Mesodermal cell (in vitro differentiated cells): ENCODE results near the gene RFWD3.

Experiments used
- H3K27ac ChIP-seq: 2 replicates; pipeline ENCODE4 v1.7.0; 2013; ENCODE audit warnings: mild to moderate bottlenecking, low read depth, low read length, moderate library complexity; ENCODE audit not compliant: severe bottlenecking
- H3K36me3 ChIP-seq: 2 replicates; pipeline ENCODE4 v1.7.1; 2013; ENCODE audit warnings: mild to moderate bottlenecking, low read length, moderate library complexity; ENCODE audit not compliant: control insufficient read depth, insufficient read depth
- H3K4me1 ChIP-seq: one replicate; pipeline ENCODE4 v1.7.1; 2013; ENCODE audit warnings: mild to moderate bottlenecking, low read length; ENCODE audit not compliant: insufficient read depth, control insufficient read depth, poor library complexity, severe bottlenecking
- H3K4me3 ChIP-seq: 2 replicates; pipeline ENCODE4 v1.7.0; 2013; ENCODE audit warnings: low read length, control low read depth, mild to moderate bottlenecking; ENCODE audit not compliant: insufficient read depth, poor library complexity, severe bottlenecking; ENCODE audit errors: extremely low read depth
- H3K9me3 ChIP-seq: 2 replicates; pipeline ENCODE4 v1.7.1; 2013; ENCODE audit warnings: mild to moderate bottlenecking, low read length, moderate library complexity; ENCODE audit not compliant: control insufficient read depth
- WGBS, 2 experiments: methylation state at CpG; one replicate each; pipeline ENCODE4 v1.1.5; 2013; ENCODE audit warnings: missing lambda C conversion rate in 2 of 2; ENCODE audit not compliant: insufficient coverage in 2 of 2; 5-methylcytosine and 5-hydroxymethylcytosine counted together

Gene RFWD3

DNA sequence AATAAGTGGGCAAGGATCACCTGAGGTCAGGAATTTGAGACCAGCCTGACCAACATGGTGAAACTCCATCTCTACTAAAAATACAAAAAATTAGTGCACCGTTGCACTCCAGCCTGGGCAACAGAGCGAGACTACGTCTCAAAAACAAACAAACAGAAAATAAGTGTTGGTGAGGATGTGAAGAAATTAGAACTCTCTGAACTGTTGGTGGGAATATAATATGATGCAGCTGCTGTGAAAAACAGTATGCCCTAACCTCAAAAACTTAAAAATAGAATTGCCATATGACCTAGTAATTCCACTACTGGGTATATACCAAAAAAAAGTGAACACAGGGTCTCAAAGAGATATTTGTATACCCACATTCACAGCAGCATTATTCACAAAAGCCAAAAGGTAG lies 85.8 kb downstream of the RFWD3 start:
- no peaks in the 10 kb centered on the region for H3K36me3 ChIP-seq
- WGBS, 2 experiments, result 90% methylated on average over 2 of the region's 3 CpGs; no CpG with 5 or more reads in 1 of the 2 experiments

DNA sequence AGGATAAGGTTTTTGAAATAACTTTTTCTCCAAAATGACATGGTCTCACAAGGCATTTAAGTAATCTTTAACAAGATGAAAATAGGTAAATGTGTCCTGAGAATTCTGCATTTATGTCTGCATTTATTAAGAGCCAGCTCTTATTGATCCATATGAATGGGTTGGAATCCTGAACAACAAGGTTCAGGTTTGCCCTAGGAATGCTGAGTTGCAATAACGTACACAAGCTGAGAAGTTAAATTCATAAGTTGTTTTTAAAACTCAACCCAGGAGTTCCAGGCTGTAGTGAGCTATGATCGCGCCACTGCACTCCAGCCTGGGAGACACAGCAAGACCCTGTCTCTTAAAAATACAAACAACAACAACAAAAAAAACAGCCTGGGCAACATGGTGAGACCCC lies 87.8 kb downstream of the RFWD3 start:
- no peak overlapping the region for H3K4me3 ChIP-seq
- H3K4me1 ChIP-seq, result peaks cover 10% of the 10 kb centered on the region
- 85 to 89% methylated on average over 2 to 3 of the region's 3 CpGs for WGBS, 2 experiments
- no peaks in the 10 kb centered on the region for H3K9me3 ChIP-seq
- no peak overlapping the region for H3K27ac ChIP-seq
- no peaks in the 10 kb centered on the region for H3K36me3 ChIP-seq

More for the DNA sequence above, 85.8 kb downstream of the RFWD3 start:
- no peak overlapping the region for H3K27ac ChIP-seq
- peaks cover 10% of the 10 kb centered on the region for H3K4me1 ChIP-seq
- H3K4me3 ChIP-seq, result no peak overlapping the region
- no peaks in the 10 kb centered on the region for H3K9me3 ChIP-seq

DNA sequence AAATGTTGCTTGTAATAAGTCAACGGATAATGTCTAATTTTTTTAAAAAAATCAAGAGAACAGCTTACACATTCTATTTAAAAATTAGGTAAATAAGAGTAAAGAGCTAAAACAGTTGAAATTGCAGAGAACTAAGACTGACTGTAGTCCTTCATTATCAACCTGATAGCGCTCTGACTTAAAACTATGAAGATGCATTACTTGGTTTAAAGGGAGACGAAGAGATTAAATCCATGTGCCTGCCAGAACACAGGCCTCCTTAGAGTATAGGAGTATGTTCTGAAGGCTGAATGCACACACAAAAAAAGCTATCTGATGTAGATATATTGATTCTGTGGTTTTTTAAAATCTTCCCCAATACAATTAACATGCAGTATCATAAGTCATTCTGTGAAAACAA lies 88.2 kb downstream of the RFWD3 start:
- no peak overlapping the region for H3K4me3 ChIP-seq
- no peaks in the 10 kb centered on the region for H3K36me3 ChIP-seq
- 93 to 100% methylated on average over 1 to 2 of the region's 3 CpGs for WGBS, 2 experiments
- H3K4me1 ChIP-seq, result peaks cover 12% of the 10 kb centered on the region
- H3K9me3 ChIP-seq, result no peaks in the 10 kb centered on the region
- H3K27ac ChIP-seq, result peak overlapping the region; percentile 2

DNA sequence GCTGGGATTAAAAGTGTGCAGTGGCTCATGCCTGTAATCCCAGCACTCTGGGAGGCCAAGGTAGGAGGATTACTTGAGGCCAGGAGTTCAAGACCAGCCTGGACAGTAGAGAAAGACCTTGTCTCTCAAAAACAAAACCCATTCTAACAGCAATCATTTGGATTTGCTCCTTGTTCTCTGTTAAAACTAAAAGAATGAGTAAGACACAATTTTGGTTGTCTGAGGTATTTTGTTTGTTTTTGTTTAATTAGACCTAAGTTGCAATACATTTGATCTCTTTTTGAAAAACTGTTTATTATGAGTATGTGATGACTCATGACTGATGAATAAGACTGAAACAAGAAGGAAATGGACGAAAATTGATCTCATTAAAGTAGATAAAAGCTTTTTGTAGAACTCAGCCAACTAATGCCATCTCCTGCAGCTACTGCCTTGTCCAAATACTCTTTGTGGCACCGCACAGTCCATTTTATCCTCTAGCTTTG lies 88.8 kb downstream of the RFWD3 start:
- H3K9me3 ChIP-seq, result no peaks in the 10 kb centered on the region
- WGBS, 2 experiments, result 100% methylated on average over 1 of the region's 2 CpGs; no CpG with 5 or more reads in 1 of the 2 experiments
- H3K4me3 ChIP-seq, result no peak overlapping the region
- H3K36me3 ChIP-seq, result no peaks in the 10 kb centered on the region
- H3K4me1 ChIP-seq, result peaks cover 12% of the 10 kb centered on the region
- H3K27ac ChIP-seq, result peak overlapping the region; percentile 2

DNA sequence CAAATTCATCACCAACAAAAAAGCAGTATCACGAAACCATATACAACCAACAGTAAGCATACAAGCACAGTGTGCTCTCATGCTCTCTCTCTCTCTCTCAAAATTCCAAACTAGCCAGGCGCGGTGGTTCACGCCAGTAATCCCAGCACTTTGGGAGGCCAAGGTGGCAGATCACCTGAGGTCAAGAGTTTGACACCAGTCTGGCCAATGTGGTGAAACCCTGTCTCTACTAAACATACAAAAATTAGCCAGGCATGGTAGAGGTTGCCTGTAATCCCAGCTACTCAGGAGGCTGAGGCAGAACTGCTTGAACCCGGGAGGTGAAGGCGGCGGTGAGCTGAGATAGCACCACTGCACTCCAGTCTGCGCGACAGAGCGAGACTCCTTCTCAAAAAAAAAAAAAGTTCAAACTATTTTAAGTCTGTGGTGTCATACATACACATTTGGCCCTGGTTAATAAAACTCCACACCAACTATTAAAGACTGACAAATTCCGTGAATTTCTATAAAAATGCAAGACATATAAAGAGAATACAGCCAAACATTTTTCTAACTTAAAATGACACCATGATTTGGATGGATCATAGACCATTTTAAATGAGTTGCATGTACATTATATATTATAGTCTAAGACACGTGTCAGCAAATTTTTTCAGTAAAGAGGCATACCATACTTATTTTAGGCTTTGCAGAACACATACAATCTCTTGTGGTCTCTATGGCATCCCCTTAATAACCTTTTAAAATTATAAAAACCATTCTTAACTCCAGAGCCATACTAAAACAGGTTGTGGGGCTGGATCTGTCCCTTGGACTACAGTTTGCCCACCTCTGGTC lies 90.7 kb downstream of the RFWD3 start:
- Histone ChIP-seq H3K4me1 (peaks cover 12% of the 10 kb centered on the region), H3K9me3 (no peaks in the 10 kb centered on the region), H3K4me3 (no peak overlapping the region), H3K27ac (no peak overlapping the region), H3K36me3 (no peaks in the 10 kb centered on the region)
- WGBS, 2 experiments, result 92 to 96% methylated on average over 7 to 8 of the region's 12 CpGs

DNA sequence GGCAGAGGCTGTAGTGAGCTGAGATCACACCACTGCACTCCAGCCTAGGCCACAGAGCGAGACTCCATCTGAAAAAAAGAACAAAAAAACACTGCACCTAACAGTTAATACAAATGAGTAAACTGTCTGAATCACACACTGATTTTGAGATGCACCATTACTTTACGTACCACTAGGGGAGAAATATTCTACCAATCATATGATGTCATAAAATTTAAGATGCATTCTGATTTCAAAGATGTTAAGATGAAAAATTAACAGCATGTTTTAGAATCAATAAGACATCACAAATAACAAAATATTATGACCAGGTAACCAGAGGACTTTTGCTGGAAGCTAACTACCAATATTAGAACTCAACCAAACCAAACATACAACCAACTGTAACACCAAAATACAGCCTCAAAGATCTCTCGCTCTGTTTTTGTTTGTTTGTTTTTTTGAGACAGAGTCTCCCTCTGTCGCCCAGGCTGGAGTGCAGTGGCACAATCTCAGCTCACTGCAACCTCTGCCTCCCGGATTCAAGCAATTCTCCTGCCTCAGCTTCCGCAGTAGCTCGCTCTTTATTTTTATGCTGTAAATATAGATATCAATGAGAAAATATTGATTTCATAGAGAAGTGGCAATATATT lies 91.4 kb downstream of the RFWD3 start:
- Histone ChIP-seq H3K4me1 (peaks cover 12% of the 10 kb centered on the region), H3K9me3 (no peaks in the 10 kb centered on the region), H3K4me3 (no peak overlapping the region), H3K27ac (no peak overlapping the region), H3K36me3 (no peaks in the 10 kb centered on the region)
- 60 to 100% methylated on average over 1 of the region's 7 CpGs for WGBS, 2 experiments

DNA sequence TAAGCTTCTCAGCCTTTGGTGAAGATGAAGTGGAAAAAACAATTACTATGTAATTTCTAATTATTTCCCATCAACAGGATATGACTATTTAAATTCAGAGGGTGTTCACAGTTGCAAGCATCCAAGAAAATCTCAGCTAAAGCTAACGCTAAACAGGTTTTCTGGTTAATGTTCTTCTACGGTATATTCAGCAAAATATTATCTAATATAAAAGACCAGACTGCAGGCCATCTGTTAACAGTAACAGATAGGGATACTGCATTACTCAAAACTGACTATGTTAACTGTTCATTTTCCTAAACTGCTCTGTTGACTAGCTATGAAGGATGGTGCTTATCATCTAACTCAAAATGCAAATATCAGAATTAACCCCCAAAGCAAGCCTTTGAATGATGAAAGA lies 92.5 kb downstream of the RFWD3 start:
- Histone ChIP-seq H3K4me1 (peaks cover 12% of the 10 kb centered on the region), H3K9me3 (no peaks in the 10 kb centered on the region), H3K4me3 (no peak overlapping the region), H3K36me3 (no peaks in the 10 kb centered on the region), H3K27ac (no peak overlapping the region)
- WGBS, 2 experiments, result 100% methylated on average over 1 of the region's 2 CpGs; no CpG with 5 or more reads in 1 of the 2 experiments

DNA sequence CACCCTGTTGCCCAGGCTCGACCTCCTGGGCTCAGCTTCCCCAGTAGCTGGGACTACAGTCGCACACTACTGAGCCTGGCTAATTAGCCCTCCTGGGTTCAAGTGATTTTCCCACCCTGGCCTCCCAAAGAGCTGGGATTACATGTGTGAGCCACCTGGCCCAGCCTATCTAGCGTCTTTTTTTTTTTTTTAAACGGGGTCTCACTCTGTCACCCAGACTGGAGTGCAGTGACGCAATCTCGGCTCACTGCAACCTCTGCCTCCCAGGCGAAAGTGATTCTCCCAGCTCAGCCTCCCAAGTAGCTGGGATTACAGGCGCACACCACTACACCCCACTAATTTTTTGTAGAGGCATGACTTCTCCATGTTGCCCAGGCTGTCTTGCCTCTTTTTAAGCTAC lies 93.1 kb downstream of the RFWD3 start:
- peaks cover 9% of the 10 kb centered on the region for H3K4me1 ChIP-seq
- H3K4me3 ChIP-seq, result no peak overlapping the region
- WGBS, 2 experiments, result 89 to 91% methylated on average over 7 to 8 of the region's 8 CpGs
- H3K9me3 ChIP-seq, result no peaks in the 10 kb centered on the region
- no peak overlapping the region for H3K27ac ChIP-seq
- no peaks in the 10 kb centered on the region for H3K36me3 ChIP-seq
